Amniotic stem cell (primary cell): ENCODE data around the gene MFN2.

Experiments
- DNase-seq: peaks from one replicate; lab custom pipeline; 2025; lab: John Stamatoyannopoulos, UW

Gene MFN2

GRCh38 chr1:12051361-12051760, 71.1 kb downstream of the MFN2 start:
- DNase-seq, result no peak

GRCh38 chr1:12052008-12052573, 71.8 kb downstream of the MFN2 start:
- DNase-seq, result peak; percentile 66

GRCh38 chr1:12052997-12053686, 72.9 kb downstream of the MFN2 start:
- DNase-seq, result no peak

- no peak for DNase-seq
Observed at GRCh38 chr1:12053752-12054548, 73.7 kb downstream of the MFN2 start.

- DNase-seq, result no peak
Observed at GRCh38 chr1:12055259-12055658, 75.0 kb downstream of the MFN2 start.

GRCh38 chr1:12056331-12056841, 76.1 kb downstream of the MFN2 start:
- no peak for DNase-seq

GRCh38 chr1:12057382-12057781, 77.1 kb downstream of the MFN2 start:
- no peak for DNase-seq

GRCh38 chr1:12057940-12058687, 77.9 kb downstream of the MFN2 start:
- DNase-seq, result no peak

GRCh38 chr1:12059226-12059625, 79.0 kb downstream of the MFN2 start:
- DNase-seq, result no peak

- no peak for DNase-seq
Observed at GRCh38 chr1:12059722-12060464, 79.6 kb downstream of the MFN2 start.

- no peak for DNase-seq
Observed at GRCh38 chr1:12060500-12060899, 80.3 kb downstream of the MFN2 start.
